Neutrophil (primary cell): Measurements from ENCODE around the gene OLIG1.

Experiments used
- H3K27ac ChIP-seq: fragments of 200-600 bp; sonication (generic); 2 replicates; pipeline ENCODE4 v1.5.1; 2016; ENCODE audit warnings: mild to moderate bottlenecking, moderate library complexity
- H3K27me3 ChIP-seq: fragments of 200-600 bp; sonication (generic); 2 replicates; pipeline ENCODE4 v1.6.0; 2016; ENCODE audit warnings: mild to moderate bottlenecking
- H3K36me3 ChIP-seq: fragments of 200-600 bp; sonication (generic); 2 replicates; pipeline ENCODE4 v1.5.1; 2017
- H3K4me1 ChIP-seq, 2 experiments: fragments of 200-600 bp in 1 of 2; sonication (generic) in 1 of 2; 1 replicate in 1 of 2; 2 replicates in 1 of 2; pipeline versions ENCODE4 v1.5.1 to v1.6.1; 2013 to 2016; ENCODE audit warnings: low read depth in 1 of 2, low read length in 1 of 2, mild to moderate bottlenecking in 1 of 2, moderate library complexity in 1 of 2; ENCODE audit not compliant: control insufficient read depth in 1 of 2, insufficient read depth in 1 of 2
- H3K4me3 ChIP-seq, 2 experiments: fragments of 200-600 bp in 1 of 2; sonication (generic) in 1 of 2; 1 replicate in 1 of 2; 2 replicates in 1 of 2; pipeline ENCODE4 v1.5.1; 2013 to 2016; ENCODE audit warnings: low read depth in 1 of 2, low read length in 1 of 2, mild to moderate bottlenecking in 1 of 2, moderate library complexity in 1 of 2
- H3K9me3 ChIP-seq: fragments of 200-600 bp; sonication (generic); 2 replicates; pipeline ENCODE4 v1.5.1; 2016
- CTCF ChIP-seq: fragments of 200-600 bp; sonication (generic); IDR thresholded peaks from 2 replicates; pipeline ENCODE4 v1.5.1; 2016; ENCODE audit warnings: antibody characterized with exemption

OLIG1 gene

GRCh38 chr21:33075128-33075527 lies 5.2 kb downstream of the OLIG1 start:
- Histone ChIP-seq H3K27ac (no peak overlapping the region), H3K9me3 (no peaks in the 10 kb centered on the region), H3K27me3 (peaks cover 67% of the 10 kb centered on the region), H3K4me3 (no peak overlapping the region), H3K36me3 (no peaks in the 10 kb centered on the region), H3K4me1 (peaks cover 12 to 16% of the 10 kb centered on the region in 2 experiments)
- no peak for TF ChIP-seq CTCF

- H3K4me1 ChIP-seq, result peaks cover 12 to 13% of the 10 kb centered on the region in 2 experiments
- H3K27me3 ChIP-seq, result peaks cover 67% of the 10 kb centered on the region
- no peak for TF ChIP-seq CTCF
- no peak overlapping the region for H3K4me3 ChIP-seq
- no peaks in the 10 kb centered on the region for H3K36me3 ChIP-seq
- no peak overlapping the region for H3K27ac ChIP-seq
- H3K9me3 ChIP-seq, result no peaks in the 10 kb centered on the region
Measured at GRCh38 chr21:33075596-33076195, 5.8 kb downstream of the OLIG1 start.

- no peaks in the 10 kb centered on the region for H3K36me3 ChIP-seq
Measured at GRCh38 chr21:33076600-33077329, 6.8 kb downstream of the OLIG1 start.

GRCh38 chr21:33078907-33079582 lies 9.1 kb downstream of the OLIG1 start:
- Histone ChIP-seq H3K9me3 (no peaks in the 10 kb centered on the region), H3K4me3 (no peak overlapping the region), H3K4me1 (no peaks in the 10 kb centered on the region), H3K27me3 (peaks cover 44% of the 10 kb centered on the region), H3K36me3 (no peaks in the 10 kb centered on the region), H3K27ac (no peak overlapping the region)
- TF ChIP-seq CTCF, result no peak

More at GRCh38 chr21:33076600-33077329, 6.8 kb downstream of the OLIG1 start:
- H3K27ac ChIP-seq, result no peak overlapping the region
- H3K4me3 ChIP-seq, result no peak overlapping the region
- H3K27me3 ChIP-seq, result peaks cover 66% of the 10 kb centered on the region
- no peak for TF ChIP-seq CTCF
- H3K4me1 ChIP-seq, result peaks cover 8 to 9% of the 10 kb centered on the region in 2 experiments
- no peaks in the 10 kb centered on the region for H3K9me3 ChIP-seq

- H3K27ac ChIP-seq, result no peak overlapping the region
- H3K36me3 ChIP-seq, result no peaks in the 10 kb centered on the region
- no peak for TF ChIP-seq CTCF
- no peaks in the 10 kb centered on the region for H3K9me3 ChIP-seq
- H3K27me3 ChIP-seq, result peaks cover 30% of the 10 kb centered on the region
- no peaks in the 10 kb centered on the region for H3K4me1 ChIP-seq
- no peak overlapping the region for H3K4me3 ChIP-seq
Measured at GRCh38 chr21:33080376-33080775, 10.4 kb downstream of the OLIG1 start.
